Osteoblast (primary cell): ENCODE results near the gene TOMM6. TPM values are rescaled to one million over a fixed set of nuclear protein-coding genes. Genes with fewer than 3 reads are reported as not detected.

ENCODE experiments used
- DNase-seq: peaks from one replicate; pipeline ENCODE4 v3.0.0; 2011; ENCODE audit warnings: low spot score, mixed read lengths; ENCODE audit not compliant: insufficient read length; ENCODE audit errors: missing footprints
- H2AFZ ChIP-seq: 2 replicates; pipeline ENCODE4 v1.6.0; 2011; ENCODE audit warnings: mild to moderate bottlenecking, low read length
- H3K27ac ChIP-seq: 2 replicates; pipeline ENCODE4 v1.5.1; 2011; ENCODE audit warnings: mild to moderate bottlenecking, low read depth, low read length, moderate library complexity
- H3K27me3 ChIP-seq: 2 replicates; pipeline ENCODE4 v1.6.0; 2012; ENCODE audit warnings: mild to moderate bottlenecking, control low read depth, inconsistent platforms, low read length, moderate library complexity; ENCODE audit not compliant: insufficient read depth
- H3K36me3 ChIP-seq: 2 replicates; pipeline ENCODE4 v1.5.1; 2011; ENCODE audit warnings: mild to moderate bottlenecking, low read length, control low read depth, moderate library complexity; ENCODE audit not compliant: insufficient read depth
- H3K4me1 ChIP-seq: 2 replicates; pipeline ENCODE4 v1.5.1; 2011; ENCODE audit warnings: mild to moderate bottlenecking, low read length, control low read depth, moderate library complexity; ENCODE audit not compliant: insufficient read depth
- H3K4me2 ChIP-seq: 2 replicates; pipeline ENCODE4 v1.6.0; 2011; ENCODE audit warnings: mild to moderate bottlenecking, low read length; ENCODE audit not compliant: insufficient read depth
- H3K4me3 ChIP-seq: fragments of 200-600 bp; sonication (generic); 3 replicates; pipeline ENCODE4 v1.5.1; 2012; ENCODE audit warnings: mild to moderate bottlenecking, low read length, inconsistent platforms; ENCODE audit not compliant: insufficient read depth
- H3K79me2 ChIP-seq: 2 replicates; pipeline ENCODE4 v1.6.0; 2012; ENCODE audit warnings: mild to moderate bottlenecking, low read length, control low read depth, inconsistent platforms; ENCODE audit not compliant: insufficient read depth
- H3K9me3 ChIP-seq: 2 replicates; pipeline ENCODE4 v1.5.1; 2011; ENCODE audit warnings: low read depth, low read length, control low read depth
- H4K20me1 ChIP-seq: 2 replicates; pipeline ENCODE4 v1.6.0; 2012; ENCODE audit warnings: mild to moderate bottlenecking, low read length, control low read depth; ENCODE audit not compliant: insufficient read depth
- total RNA-seq: library from RNA; depleted of rRNA; stranded (reverse); fragments of >200 nt; gene quantifications from 2 replicates; pipeline ENCODE4 v1.2.3, GENCODE V29; 2012
- TF ChIP-seq, protein P1 (sequence below): IDR thresholded peaks from 2 replicates; pipeline ENCODE4 v1.5.1; 2011; ENCODE audit warnings: mild to moderate bottlenecking, low read depth, low read length, moderate library complexity; ENCODE audit errors: extremely low read depth

TOMM6 gene
- 37.4 and 54.6 TPM in 2 replicates for total RNA-seq

DNA sequence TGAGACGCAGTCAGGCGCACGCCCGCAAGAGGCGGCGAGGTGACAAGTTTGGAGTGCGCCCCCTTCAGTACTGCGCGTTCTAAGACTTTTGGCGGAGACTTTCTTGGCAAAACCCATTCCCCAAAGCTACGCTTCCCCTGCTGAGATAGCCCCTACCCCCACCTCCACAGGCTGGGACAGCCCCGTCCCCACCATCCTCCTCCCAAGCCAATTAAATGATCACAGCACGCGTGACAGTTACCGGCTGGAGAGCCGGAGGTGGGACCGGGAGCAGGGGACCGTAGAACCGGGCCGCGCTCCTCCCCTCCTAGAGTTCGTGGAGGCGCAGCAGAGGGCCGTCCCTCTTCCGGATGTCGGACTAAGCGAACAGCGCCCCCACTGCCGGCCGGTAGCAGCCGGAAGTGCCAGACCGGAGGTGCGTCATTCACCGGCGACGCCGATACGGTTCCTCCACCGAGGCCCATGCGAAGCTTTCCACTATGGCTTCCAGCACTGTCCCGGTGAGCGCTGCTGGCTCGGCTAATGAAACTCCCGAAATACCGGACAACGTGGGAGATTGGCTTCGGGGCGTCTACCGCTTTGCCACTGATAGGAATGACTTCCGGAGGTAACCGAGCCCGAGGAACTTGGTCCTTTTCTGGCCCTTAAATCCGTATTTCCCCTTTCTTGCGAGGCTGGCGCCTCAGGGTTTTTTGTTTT lies at the start of gene TOMM6:
TSS of gene TOMM6 (plus strand) at position 476 of the 699 bp plus-strand sequence. CDS start at position 480, 4 bp downstream.
- H3K4me3 ChIP-seq = peak within 1 kb of the TSS; percentile 78
- H4K20me1 ChIP-seq = no peaks in the 10 kb centered on the region
- peak; percentile 99 for DNase-seq
- peak within 1 kb of the TSS; percentile 92 for H2AFZ ChIP-seq
- peaks cover 22% of the 10 kb centered on the region for H3K79me2 ChIP-seq
- H3K9me3 ChIP-seq = no peaks in the 10 kb centered on the region
- peaks cover 35% of the 10 kb centered on the region for H3K36me3 ChIP-seq
- H3K27me3 ChIP-seq = no peaks in the 10 kb centered on the region
- peak within 1 kb of the TSS; percentile 79 for H3K27ac ChIP-seq
- TF ChIP-seq, protein P1, sequence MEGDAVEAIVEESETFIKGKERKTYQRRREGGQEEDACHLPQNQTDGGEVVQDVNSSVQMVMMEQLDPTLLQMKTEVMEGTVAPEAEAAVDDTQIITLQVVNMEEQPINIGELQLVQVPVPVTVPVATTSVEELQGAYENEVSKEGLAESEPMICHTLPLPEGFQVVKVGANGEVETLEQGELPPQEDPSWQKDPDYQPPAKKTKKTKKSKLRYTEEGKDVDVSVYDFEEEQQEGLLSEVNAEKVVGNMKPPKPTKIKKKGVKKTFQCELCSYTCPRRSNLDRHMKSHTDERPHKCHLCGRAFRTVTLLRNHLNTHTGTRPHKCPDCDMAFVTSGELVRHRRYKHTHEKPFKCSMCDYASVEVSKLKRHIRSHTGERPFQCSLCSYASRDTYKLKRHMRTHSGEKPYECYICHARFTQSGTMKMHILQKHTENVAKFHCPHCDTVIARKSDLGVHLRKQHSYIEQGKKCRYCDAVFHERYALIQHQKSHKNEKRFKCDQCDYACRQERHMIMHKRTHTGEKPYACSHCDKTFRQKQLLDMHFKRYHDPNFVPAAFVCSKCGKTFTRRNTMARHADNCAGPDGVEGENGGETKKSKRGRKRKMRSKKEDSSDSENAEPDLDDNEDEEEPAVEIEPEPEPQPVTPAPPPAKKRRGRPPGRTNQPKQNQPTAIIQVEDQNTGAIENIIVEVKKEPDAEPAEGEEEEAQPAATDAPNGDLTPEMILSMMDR = peak; percentile 73
- H3K4me2 ChIP-seq = peak within 1 kb of the TSS; percentile 100
- H3K4me1 ChIP-seq = peaks cover 7% of the 10 kb centered on the region

DNA sequence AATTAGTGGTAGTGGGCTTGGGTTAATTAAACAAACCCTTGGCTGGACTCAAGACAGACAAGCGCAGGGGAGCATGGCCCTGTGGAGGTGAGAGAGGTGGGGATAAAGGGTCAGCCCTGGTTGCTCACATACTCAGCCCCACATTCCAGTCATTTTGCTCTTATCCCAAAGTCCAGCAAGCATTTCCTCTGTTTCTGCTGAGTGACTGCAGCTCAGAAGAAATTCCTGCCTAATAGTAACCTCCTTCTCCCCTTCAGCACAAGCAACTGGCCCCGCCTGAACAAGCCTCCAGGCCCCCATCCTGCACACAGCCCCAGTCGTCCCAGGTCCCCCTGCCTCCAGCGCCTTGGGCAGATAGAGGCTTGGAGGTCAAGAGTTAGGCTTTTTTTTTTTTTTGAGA lies 48.5 kb upstream of the TOMM6 start:
- no peak overlapping the region for H3K27ac ChIP-seq
- peaks cover 8% of the 10 kb centered on the region for H3K4me1 ChIP-seq
- H3K9me3 ChIP-seq = no peaks in the 10 kb centered on the region
- H3K4me2 ChIP-seq = no peak overlapping the region
- H3K4me3 ChIP-seq = no peak overlapping the region
- H4K20me1 ChIP-seq = no peaks in the 10 kb centered on the region
- no peaks in the 10 kb centered on the region for H3K27me3 ChIP-seq
- H3K36me3 ChIP-seq = no peaks in the 10 kb centered on the region
- H3K79me2 ChIP-seq = no peaks in the 10 kb centered on the region
- TF ChIP-seq, protein P1 = no peak
- H2AFZ ChIP-seq = no peak overlapping the region
- DNase-seq = no peak

DNA sequence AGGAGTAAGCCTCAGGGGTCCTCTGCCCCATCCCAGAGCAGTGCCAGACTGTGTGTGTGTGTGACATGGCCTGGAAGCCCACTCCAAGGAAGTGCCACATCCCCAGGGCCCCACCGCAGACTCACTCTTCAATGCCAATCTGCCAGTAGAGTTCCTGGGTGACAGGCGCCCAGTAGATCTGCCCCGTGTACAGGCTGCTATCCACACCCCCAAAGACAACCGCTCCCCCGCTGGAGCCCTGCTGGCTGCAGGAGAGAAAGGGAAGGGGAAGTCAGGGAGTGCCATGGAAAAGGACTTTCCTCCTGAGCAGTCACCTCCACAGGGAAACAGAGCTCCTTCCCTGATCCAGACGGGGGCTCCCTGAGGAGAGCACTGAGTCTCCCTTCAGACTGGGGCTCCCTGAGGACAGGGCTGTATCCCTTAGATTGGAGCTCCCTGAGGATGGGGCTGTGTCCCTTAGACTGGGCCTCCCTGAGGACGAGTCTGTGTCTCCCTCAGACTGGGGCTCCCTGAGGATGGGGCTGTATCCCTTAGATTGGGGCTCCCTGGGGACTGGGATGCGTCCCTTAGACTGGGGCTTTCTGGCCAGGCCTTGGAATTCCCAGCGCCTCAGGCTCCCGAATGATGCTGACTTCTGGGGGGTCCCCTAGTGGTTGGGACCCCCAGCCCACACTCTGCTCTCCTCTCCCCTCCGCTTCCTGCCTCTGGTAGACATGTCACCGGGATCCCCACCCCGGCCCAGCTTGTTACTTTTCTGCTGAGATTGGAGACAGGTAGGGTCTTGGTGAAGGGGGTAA lies 46.9 kb upstream of the TOMM6 start:
- H3K27me3 ChIP-seq = no peaks in the 10 kb centered on the region
- no peak overlapping the region for H2AFZ ChIP-seq
- TF ChIP-seq, protein P1 = no peak
- H3K4me2 ChIP-seq = no peak overlapping the region
- H3K27ac ChIP-seq = no peak overlapping the region
- H3K79me2 ChIP-seq = no peaks in the 10 kb centered on the region
- no peak overlapping the region for H3K4me3 ChIP-seq
- H3K9me3 ChIP-seq = no peaks in the 10 kb centered on the region
- DNase-seq = peak; percentile 71
- H3K36me3 ChIP-seq = no peaks in the 10 kb centered on the region
- no peaks in the 10 kb centered on the region for H4K20me1 ChIP-seq
- peaks cover 8% of the 10 kb centered on the region for H3K4me1 ChIP-seq
